HL-60 (cell line): ENCODE data around the gene MTHFD1L.

Experiments
- CTCF ChIP-seq: IDR thresholded peaks from one replicate; pipeline ENCODE4 v1.5.1; 2011; ENCODE audit warnings: low read length, control low read depth, inconsistent platforms; ENCODE audit not compliant: insufficient read depth
- POLR2AphosphoS5 ChIP-seq: IDR thresholded peaks from 2 replicates; pipeline ENCODE4 v1.6.1; 2012; ENCODE audit warnings: low read depth

- TF ChIP-seq POLR2AphosphoS5 (no peak), CTCF (no peak)
These were observed 256.4 kb downstream of the MTHFD1L start for GRCh38 chr6:151121900-151122299.
